GM12801 (cell line): Measurements from ENCODE around the gene HAUS5.

ENCODE experiments used
- TF ChIP-seq, protein P1 (sequence below): IDR thresholded peaks from one replicate; pipeline ENCODE4 v1.5.1; 2011; ENCODE audit warnings: control low read depth; ENCODE audit not compliant: insufficient read length; ENCODE audit errors: extremely low read depth

Gene HAUS5

DNA sequence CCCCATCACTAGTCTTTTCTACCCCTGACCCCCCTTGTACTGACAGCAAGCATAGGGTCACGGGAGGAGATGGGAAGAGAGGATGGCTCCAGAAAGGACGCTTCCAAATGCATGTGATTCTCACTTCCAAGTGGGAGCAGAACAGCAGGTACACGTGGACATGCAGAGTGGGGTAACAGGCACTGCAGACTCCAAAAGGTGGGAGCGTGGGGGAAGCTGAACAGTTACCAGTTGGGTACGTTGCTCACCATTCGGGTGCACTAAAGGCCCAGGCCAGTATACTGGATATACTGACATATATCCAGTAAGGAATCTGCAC is 26.7 kb downstream of the HAUS5 start:
- TF ChIP-seq, protein P1, sequence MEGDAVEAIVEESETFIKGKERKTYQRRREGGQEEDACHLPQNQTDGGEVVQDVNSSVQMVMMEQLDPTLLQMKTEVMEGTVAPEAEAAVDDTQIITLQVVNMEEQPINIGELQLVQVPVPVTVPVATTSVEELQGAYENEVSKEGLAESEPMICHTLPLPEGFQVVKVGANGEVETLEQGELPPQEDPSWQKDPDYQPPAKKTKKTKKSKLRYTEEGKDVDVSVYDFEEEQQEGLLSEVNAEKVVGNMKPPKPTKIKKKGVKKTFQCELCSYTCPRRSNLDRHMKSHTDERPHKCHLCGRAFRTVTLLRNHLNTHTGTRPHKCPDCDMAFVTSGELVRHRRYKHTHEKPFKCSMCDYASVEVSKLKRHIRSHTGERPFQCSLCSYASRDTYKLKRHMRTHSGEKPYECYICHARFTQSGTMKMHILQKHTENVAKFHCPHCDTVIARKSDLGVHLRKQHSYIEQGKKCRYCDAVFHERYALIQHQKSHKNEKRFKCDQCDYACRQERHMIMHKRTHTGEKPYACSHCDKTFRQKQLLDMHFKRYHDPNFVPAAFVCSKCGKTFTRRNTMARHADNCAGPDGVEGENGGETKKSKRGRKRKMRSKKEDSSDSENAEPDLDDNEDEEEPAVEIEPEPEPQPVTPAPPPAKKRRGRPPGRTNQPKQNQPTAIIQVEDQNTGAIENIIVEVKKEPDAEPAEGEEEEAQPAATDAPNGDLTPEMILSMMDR, result no peak

DNA sequence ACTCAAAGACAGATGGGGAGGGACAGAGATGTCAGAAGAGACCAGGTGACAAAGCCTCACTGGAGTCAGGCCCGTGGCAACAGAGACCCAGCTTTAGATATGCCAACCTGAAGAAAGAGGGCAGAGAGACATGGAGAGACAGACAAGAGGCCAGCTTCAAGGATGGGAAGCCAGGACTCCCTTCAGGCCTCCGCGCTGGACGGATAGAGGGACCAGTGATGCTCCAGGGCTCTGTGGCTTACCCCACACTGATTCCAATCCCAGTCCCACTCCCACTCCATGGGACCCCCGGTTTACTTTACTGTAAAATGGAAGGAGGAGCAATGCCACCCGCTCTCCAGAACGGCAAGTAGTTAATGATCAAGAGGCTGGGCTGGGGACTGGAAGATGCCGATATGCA is 27.3 kb downstream of the HAUS5 start:
- TF ChIP-seq, protein P1, result no peak

DNA sequence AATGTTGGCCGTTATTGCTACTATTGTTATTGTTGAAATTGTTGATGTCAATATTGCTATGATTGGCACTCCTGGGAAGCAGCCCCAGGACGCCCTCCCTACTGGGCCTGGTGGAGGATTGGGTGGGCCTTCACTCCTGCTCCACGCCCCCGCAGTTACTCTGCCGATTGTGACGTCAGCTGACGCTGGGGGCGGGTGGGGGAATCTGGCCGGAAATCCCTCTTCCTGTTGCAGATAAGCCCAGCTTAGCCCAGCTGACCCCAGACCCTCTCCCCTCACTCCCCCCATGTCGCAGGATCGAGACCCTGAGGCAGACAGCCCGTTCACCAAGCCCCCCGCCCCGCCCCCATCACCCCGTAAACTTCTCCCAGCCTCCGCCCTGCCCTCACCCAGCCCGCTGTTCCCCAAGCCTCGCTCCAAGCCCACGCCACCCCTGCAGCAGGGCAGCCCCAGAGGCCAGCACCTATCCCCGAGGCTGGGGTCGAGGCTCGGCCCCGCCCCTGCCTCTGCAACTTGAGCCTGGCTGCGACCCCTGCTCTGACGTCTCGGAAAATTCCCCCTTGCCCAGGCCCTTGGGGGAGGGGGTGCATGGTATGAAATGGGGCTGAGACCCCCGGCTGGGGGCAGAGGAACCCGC is 29.1 kb downstream of the HAUS5 start, which contains the start of gene ETV2:
Gene ETV2 (plus strand): TSS at position 231 of the 637 bp plus-strand sequence. CDS start 716 bp downstream, outside the sequence.
- TF ChIP-seq, protein P1, result no peak

DNA sequence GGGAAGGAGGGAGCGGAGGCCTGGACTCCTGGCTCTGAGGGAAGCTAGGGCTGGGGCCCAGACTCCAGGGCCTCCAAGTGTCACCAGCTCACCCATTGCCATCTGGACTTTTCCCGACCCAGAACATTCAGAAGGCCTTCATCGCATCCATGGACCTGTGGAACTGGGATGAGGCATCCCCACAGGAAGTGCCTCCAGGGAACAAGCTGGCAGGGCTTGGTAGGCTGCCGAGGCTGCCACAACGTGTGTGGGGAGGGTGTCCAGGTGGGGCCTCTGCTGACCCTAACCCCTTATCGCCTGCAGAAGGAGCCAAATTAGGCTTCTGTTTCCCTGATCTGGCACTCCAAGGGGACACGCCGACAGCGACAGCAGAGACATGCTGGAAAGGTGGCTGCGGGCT is 29.8 kb downstream of the HAUS5 start:
- TF ChIP-seq, protein P1, result no peak

DNA sequence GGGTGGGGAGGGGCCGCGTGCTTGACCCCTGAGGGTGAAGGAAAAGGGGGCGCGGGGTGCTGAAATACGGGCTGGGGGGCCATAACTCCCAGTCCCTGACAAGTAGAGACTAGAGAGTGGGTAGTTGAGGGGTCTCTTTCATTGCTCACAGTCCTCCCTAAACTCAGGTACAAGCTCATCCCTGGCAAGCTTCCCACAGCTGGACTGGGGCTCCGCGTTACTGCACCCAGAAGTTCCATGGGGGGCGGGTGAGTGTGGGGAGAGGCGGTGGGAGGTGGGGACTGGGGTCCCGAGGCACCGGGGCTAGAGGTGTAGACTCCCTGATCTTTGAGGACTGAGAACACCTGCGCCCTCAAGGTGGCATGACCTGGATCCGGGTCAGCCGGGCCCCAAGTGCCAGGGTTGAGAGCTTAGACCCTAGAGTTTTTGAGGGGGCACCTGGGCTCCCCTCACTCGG is 30.3 kb downstream of the HAUS5 start:
- TF ChIP-seq, protein P1, result no peak

DNA sequence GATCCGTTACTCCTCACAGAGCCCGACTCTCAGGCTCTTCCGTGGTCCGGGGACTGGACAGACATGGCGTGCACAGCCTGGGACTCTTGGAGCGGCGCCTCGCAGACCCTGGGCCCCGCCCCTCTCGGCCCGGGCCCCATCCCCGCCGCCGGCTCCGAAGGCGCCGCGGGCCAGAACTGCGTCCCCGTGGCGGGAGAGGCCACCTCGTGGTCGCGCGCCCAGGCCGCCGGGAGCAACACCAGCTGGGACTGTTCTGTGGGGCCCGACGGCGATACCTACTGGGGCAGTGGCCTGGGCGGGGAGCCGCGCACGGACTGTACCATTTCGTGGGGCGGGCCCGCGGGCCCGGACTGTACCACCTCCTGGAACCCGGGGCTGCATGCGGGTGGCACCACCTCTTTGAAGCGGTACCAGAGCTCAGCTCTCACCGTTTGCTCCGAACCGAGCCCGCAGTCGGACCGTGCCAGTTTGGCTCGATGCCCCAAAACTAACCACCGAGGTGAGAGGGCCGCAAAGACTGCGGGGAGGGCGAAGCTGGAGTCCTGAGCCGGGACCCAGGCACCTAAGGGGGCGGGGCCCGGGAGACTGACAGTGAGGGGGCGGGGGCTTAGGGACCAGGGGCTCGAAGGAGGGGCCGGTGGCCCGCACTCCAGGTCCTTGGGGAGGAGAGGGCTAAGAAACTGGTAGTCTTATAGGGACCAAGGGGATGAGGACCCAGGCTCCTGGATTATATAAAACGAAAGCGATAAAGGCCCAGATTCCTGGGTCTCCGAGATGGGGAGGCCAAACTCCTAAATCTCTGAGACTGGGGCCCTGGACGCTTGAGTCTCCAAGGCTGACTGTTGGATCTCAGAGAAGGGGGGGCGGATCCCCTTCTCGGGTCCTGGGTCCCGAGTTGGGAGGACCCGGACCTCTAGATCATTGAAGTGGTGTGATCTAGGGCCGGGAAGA is 31.0 kb downstream of the HAUS5 start:
- TF ChIP-seq, protein P1, result no peak

DNA sequence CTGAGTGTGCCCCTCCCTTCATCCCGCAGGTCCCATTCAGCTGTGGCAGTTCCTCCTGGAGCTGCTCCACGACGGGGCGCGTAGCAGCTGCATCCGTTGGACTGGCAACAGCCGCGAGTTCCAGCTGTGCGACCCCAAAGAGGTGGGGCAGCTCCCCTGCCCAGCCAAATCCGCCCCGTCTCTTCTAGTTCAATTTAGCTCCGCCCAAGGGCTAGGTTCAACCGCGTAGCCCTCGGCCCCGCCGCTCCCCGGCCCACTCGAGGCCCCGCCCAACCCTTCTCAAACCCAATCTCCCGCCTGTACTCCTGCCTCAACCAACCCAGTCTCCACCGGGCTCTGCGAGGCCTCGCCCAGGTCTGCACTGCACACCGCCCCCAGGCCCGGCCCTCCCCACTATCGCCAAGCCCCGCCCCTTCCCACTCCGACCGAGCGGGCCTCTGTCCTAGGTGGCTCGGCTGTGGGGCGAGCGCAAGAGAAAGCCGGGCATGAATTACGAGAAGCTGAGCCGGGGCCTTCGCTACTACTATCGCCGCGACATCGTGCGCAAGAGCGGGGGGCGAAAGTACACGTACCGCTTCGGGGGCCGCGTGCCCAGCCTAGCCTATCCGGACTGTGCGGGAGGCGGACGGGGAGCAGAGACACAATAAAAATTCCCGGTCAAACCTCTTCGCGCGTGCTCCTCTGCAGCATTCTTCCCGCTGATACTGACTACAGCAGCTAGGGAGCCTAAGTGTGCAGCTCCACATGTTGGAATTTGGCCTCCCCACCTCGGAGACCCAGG is 31.9 kb downstream of the HAUS5 start:
- TF ChIP-seq, protein P1, result no peak
